SIG-M5 (cell line): ENCODE measurements around the gene CPNE2.
"Not testable (repeated sequence)": the region's sequence is repeated elsewhere in the genome, so short reads cannot be mapped to it uniquely, and the experiment has no call there.

Experiments used
- DNase-seq: peaks from one replicate; lab custom pipeline; 2025; lab: John Stamatoyannopoulos, UW

Gene CPNE2

DNA sequence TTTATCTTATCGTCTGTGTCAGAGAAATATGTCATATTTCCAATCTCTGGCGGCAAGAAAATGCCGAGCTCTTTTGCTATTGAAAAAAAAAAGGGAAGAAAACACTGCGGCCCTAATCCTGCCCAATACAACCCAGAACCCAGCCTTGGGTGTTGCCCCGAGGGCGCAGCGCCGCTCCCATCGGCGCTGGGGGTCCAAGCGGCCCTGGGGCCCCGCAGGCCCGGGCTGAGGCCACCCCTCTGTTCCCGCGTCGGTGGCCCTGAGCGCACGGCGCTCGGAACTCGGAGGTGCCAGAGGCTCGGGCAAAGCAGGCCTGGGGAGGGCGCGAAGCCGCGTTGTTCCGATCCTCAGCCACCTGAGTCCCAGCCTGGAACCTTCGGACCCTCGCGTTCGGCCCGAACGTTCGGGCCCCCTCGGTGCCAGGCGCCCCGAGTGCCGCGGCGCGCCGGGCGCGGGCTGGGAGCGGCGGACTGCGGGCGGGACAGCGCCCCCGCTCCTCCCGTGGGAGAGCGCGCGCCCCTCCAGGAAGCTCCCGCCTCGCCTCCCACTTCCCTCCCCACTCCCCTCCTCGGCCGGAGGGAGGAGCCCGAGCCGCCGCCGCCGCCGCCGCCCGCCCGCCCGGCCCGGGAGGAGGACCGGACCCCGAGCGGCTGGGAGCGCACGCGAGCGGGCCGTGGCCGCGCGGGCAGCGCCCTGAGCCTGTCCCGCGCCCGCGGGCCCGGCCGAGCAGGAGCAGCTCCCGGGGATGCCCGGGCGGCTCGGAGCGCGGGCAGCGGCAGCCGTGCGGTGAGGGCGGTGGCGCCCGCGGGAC is at the start of gene CPNE2:
Gene CPNE2, plus strand, starts transcription at position 609 of the 811 bp plus-strand sequence. CDS start 18,160 bp downstream, outside the sequence.
- no peak for DNase-seq

DNA sequence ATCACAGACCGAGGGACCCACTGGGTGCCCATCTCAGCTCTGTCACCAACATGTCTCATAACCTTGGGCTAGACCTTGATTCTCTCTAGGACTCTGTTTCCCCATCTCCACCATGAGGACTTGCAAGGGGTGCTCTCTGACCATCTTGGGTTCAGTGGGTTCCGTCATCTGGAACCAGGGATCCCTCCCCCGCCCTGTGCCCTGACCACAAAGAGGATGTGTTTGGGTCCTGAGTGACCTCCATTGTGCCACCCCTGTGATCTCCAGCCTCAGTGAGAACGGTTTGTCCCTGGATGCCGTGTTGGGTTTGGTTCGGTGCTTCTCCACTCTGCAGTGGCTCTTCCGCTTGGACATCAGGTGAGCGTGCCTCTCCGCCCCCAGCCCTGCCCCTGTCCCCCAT is 49.1 kb upstream of the CPNE2 start:
- DNase-seq = no peak

DNA sequence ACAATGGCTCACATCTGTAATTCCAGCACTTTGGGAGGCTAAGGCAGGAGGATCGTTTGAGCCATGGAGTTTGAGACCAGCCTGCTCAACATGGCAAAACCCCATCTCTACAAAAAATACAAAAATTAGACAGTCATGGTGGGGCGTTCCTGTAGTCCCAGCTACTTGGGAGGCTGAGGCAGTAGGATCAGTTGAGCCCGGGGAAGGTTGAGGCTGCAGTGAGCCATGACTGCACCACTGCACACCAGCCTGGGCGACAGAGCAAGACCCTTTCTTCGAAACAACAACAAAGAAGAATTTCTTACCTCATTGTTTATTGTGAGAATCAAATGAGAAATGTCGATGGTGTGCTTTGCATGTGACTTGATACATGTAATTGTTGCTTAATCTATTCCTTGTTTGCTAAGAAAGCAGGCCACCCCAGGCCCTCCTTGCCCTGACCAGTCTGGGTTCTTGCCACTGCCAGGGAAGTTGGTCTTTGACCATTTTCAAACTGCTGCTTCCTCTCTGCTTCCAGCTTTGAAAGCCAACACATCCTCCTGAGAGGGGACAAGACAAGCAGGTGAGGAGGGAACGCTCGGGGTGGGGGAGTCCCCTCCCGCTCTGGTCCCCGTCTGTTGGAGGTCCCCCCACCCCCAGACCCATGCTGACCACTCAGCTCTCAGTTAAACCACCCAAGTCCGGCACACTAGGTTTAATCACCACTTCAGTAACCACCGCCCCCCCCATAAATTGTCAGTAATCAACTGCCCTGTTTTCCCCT is 47.3 kb upstream of the CPNE2 start:
- no peak for DNase-seq

DNA sequence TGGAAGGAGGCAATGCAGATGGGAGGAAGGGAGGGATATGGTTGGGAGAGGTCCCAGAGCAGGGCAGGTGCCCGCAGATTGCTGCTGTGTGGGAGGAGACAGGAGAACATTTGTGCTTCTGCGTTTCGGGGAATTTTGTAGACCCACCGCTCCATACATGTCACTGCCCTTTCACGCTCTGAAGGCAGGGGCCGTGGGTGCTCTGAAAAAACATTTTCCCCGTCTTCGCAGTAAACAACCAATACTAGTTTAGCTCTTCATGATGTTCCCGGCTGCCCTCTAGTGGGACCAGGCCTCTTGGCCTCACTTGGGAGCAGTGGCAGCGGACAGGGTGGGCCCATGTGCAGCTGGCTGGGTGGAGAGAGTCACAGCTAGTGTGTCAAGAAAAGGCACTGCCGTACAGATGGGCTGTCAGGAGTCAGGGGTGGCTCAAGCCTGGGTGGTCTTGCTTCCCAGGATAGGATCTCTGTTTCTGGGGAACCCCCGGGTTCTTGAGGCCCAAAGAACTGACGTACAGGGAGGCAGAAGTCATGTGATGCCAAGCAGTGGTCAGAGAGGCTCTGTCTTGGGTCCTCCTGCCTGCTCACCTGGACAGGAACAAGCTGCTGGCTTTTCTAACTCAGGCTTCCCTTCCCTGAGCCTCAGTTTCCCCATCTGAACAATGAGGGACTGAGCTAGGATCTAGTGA is 46.5 kb upstream of the CPNE2 start:
- no peak for DNase-seq

DNA sequence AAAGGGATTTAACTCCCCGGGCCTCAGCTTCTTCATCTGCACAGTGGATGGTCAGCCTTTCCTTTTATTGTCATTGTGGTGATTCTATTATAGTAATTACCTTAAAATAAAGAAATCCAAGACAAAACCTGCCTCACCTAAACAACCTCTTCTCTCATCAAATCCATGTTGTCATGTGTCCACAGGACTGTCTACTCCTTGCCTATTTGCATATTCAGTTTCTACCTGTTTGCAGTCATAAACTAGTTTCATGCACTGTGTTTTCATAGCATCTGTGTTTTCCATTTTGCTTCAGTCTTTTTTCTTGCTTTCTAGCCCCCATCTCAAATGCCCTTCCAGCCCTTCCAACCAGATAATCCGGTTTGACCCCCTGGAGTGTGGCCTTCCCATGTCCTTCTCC is 44.3 kb upstream of the CPNE2 start:
- DNase-seq = no peak

DNA sequence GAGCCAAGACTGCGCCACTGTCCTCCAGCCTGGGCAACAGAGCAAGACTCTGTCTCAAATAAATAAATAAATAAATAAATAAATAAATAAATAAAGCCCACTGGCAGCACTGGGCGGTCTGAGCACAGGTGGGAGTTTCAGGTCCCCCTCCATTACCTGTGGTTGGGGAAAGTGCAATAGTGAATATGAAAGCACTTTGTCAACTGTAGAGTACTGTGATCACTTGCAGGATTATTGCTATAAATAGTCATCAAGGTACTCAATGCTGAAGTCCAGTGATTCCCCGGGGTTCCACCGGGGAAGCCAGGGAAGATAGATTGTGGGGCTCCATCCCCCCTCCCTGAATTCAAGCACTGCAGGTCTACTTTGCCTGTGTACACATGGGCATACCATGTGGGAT is 42.7 kb upstream of the CPNE2 start:
- DNase-seq = no peak

DNA sequence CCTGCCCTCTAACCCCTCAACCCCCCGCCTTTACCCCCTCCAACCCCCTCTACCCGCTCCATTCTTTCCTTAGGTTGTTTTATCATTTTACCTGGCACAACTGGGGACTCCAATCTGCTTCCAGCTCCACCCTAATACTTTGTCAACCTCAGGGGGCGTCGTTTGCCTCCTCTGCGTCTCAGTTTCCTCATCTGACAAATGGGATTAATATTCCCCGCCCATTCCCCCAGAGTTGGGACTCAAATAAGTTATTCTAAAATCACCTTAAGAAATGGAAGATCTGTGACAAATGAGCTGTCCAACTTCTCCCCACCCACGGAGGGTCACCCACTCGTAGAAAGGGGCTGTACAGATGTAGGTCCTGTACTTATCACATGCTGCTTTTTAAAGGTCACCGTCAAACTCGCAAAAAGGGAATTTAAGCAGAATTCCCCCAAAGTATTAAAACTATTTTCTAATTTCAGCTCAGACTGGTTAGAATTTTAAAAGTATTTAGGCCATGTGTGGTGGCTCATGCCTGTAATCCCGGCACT is 40.6 kb upstream of the CPNE2 start:
- no peak for DNase-seq

DNA sequence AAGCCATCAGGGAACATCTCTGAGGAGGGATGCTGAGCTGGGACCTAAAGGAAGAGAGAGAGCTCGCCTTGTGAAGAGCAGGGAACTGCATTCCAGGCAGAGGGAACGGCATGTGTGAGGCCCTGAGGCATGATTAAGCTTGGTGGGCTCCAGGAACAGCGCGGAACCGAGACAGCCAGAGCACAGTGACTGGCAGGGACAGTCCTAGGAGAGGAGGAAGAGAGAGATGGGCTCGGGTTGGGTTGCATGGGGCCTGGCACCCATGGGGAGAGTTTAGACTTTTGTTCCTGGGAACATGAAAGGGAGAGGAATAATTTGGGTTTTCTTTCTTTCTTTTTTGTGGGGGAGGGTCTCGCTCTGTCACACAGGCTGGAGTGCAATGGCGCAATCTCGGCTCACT is 39.2 kb upstream of the CPNE2 start:
- no peak for DNase-seq

DNA sequence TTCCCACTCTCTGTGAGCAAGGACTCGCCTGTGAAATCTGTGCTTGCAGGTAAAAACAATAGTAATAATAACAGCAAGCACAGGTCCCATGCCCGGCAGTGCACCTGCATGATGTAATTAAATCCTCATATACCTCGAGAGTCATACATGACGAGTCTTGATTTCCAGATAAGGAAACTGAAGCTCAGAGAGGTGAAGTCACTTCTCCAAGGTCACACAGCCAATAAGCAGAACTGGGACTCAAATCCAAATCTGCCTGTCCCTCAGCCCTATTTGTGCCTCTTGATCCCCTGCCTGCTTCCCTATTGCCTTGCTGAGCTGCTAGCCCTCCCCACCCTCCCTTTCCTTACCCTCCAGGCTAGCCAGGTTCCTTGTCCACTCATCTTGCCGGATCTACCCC is 38.0 kb upstream of the CPNE2 start:
- no peak for DNase-seq

DNA sequence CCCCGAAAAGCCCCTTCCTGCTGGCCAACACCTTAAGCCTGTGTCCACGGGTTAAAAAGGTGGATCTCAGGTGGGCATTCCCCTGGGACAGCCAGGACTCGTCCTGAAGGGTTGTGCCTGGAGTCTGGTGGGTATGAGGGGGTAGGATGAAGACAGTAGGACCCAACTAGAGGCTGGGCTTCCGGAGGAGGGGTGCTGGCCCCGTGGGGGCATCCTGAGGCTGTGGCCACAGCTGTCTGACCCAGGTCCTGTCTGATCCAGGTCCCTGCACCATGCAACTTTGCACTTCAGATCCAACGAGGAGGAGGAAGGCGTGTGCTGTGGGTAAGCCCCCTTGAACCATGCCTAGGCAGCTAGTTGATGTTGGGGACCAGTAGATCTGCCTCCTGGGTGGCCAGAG is 37.6 kb upstream of the CPNE2 start:
- no peak for DNase-seq

DNA sequence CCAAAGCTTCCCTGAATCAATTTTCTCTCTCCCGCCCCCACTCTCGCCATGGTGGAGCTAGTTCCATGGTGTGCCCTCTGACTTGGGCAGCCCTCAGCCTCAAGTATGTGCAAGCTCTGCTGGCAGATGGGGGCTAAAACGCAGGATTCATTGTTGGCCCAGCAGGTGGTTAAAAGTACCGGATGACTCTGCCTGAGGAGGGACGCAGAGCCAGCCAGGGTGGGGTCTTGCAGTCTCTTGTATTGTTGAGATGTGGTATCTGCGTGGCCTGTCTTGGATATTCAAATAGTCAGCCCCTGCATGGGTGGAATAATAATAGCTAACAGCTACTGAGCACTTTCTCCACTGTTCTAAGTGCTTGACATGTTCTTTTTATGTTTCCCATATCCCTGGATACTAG is 36.7 kb upstream of the CPNE2 start:
- no peak for DNase-seq

DNA sequence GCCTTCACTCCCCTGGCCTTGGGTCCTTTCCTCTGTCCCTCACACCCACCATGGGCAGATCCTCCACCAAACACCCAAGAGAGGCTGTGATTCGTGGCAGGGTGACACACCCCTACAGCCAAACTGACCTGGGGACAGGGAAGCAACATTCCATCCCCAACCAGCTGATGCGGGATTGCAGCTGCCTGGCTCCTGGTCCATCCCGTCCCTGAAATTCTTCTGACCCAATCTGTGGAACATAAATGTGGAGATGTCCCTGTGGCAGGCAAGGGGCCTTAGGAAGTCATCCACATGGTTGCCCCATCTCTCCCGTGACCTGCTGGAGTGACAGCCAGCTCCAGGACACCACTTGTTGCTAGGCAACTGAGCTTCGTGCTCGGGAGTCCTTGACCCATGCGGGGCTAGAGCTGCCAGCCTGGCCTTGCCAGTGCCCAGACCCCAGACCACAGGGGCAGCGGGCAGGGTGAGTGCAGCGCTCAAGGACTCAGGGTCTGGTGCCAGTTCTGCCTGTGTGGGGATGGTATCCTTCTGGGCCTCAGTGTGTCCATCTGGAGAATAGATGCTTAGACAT is 34.0 kb upstream of the CPNE2 start:
- no peak for DNase-seq

DNA sequence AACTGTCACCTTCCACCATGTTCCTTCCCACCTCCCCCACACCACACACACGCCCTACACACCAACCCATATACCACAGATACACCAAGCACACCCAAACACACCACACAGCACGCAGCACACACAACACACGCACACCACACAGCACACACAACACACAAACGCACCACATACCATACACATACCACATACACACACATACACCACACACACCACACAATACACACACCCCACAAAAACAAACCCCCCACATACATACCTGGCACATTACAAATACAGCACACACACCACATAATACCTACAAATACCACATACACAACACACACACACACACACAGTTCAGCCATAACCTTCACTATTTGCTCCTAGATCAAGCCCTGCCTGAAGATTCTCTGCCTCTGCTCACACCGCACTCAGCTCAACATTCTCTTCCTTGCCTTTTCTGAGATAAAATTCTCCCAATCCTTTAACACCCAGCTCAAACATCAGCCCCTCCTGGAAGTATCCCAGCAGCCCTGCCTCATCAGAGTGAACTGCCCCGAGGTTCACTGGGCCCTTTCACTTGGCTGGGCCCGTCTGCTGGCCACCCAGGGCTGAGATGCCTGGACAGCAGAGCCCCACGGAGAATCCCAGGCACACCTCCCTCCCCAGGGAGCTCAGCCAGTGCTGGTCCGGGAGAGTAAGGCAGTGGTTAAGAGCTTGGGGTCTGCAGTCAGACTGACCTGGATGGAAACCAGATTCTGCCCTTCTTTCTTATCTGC is 31.9 kb upstream of the CPNE2 start:
- DNase-seq = no peak

DNA sequence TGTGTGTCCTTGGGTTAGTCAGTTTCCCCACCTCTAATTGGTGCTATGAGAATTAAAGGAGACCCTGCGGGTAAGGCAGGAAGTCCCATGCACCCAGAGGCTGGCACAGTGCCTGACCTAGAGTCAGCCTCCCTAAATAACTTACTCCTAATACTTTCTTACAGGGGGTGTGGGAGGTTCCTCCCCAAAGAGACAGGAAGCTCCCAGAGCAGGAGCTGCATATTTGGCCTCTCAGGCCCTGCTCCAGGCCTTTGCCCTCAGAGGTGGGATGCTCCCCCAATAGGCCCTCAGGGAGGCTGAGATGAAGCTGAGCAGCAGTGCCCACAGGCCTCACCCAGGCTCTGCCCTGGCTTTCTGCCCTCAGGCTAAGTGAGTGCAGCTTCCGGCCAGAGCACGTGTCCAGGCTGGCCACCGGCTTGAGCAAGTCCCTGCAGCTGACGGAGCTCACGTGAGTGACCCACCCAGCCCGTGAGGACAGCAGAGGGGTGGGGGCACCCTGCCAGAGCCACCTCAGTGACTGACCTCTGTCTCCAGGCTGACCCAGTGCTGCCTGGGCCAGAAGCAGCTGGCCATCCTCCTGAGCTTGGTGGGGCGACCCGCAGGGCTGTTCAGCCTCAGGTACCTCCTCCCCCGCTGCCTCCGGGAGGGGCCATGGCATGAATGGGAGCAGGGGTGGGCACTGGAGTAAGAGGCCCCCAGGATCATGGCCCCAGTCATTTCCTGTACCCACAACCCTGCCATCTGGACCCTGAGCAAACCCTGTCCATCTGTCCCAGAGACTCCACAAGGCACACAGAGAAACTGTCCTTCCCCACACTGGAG is 31.1 kb upstream of the CPNE2 start:
- DNase-seq = no peak

DNA sequence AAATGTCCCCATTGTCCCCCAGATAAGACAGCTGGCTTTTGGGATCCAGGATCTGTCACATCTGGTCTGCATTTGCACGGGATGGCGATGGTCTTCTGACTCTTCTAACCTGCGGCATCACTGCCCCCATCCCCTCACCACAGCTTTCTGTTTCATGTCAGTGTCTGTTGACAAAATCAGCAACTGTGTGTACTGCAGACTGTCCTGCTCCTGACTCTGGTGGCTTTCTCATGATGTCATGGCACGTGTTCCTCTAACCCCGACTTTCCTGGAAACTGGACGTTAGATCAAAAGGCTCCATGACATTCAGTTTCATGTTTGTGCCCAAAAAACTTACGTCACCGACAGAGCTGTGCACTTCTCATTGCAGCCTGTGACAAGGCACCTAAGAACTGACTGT is 30.1 kb upstream of the CPNE2 start:
- DNase-seq = no peak

DNA sequence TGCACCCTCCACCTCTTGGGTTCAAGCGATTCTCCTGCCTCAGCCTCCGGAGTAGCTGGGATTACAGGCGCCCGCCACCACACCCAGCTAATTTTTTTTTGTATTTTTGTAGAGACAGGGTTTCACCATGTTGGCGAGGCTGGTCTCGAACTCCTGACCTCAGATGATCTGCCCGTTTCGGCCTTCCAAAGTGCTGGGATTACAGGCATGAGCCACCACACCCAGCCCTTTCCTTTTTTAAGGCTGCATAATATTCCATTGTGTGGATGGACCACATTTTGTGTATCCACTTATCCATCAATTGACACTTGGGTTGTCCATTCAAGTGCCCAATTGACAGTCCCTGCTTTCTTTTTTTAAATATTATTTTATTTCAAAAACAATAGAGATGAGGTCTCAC is 29.2 kb upstream of the CPNE2 start:
- not testable (repeated sequence) for DNase-seq

DNA sequence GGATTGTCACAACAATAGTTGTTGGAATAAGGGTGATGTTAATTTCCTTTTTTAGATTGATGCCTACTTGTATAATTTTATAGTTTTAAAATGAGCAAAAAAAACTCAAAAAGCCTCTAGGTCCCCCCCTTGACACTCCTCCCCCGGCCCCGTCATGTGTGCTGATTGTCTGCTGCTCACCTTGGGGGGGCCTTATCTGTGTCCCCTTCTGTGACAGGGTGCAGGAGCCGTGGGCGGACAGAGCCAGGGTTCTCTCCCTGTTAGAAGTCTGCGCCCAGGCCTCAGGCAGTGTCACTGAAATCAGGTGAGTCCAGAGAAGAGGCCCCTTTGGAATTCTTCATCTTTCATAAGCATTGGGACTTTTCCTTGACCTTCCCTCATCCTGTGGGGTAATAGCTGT is 27.4 kb upstream of the CPNE2 start:
- DNase-seq = no peak

DNA sequence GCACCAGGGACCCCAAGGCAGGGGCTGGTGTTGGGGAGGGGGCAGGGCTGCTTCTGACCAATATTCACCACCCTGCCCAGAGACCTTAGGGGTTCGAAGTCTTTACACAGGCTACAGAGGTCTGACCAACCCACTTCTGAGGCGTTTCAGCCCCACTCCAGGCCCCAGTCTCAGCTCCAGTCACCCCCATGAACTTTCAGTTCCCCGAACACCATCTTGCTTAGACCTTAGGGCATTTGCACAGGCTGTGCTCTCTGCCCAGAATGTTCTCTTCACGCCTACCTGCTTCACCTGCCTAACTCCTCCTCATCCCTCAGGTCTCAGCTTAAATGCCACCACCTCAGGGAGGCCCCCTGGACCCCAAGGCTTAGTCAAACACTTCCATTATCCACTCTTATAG is 25.8 kb upstream of the CPNE2 start:
- no peak for DNase-seq

DNA sequence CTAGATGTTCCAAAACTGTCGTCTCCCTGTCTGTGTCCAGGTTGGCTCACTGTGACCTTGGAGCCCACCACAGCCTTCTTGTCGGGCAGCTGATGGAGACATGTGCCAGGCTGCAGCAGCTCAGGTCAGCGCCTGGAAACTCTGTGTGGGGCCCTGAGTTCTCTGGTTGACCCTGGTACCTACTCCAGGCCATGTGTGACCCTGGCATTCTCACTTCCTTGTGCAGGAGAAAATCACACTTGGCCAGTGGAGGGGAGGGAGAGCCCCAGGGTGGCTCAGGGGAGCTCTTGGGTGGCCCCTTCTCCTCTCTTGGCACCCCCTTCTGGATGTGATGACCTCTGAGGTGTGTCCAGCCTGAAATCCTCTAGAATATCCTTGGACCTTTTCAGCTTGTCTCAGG is 25.0 kb upstream of the CPNE2 start:
- DNase-seq = no peak

DNA sequence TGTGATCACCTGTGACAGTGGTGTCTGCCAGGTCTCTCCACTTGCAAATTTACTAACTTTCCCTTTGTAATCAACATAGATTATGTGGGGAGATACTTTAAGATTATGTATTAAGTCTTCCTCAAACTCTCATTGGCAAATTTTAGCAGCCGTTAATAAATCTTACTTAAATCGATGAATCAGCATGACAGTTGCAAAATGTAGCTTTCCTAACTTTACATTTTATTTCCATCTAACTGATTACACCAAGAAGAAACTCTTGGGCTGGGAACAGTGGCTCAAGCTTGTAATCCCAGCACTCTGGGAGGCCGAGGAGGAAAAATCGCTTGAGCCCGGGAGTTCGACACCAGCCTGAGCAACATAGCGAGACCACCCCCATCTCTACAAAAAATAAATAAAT is 23.3 kb upstream of the CPNE2 start:
- no peak for DNase-seq
